Myocyte (in vitro differentiated cells): Measurements from ENCODE around the gene IL1RL2. TPM values are rescaled to one million over a fixed set of nuclear protein-coding genes. Genes with fewer than 3 reads are reported as not detected.

ENCODE experiments used
- DNase-seq: peaks from one replicate; pipeline ENCODE4 v3.0.0-alpha.2; 2012; ENCODE audit warnings: low read depth
- total RNA-seq: library from RNA; depleted of rRNA; stranded (reverse); fragments of >200 nt; gene quantifications from 2 replicates; pipeline ENCODE4 v1.2.3, GENCODE V29; 2014

Gene IL1RL2
- total RNA-seq, 1 donor from 2014 or later, result 0.11 TPM

- no peak for DNase-seq
Measured at GRCh38 chr2:102262216-102263129, 75.7 kb downstream of the IL1RL2 start.

DNA sequence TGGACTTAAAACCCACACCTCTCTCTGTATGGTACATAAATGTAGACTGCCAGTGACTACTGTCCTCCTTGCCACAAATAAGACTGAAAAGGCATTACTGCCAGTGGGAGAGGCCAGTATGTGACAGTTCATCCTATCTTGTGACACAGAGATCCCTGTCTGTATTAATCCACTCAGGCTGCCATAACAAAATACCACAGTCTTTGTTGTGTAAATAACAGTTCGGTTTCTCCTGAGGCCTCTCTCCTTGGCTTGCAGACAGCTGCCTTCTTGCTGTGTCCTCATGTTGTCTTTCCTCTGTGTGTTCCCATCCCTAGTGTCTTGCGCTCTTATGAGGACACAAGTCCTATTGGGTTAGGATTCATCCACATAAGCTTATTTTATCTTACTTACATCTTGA is 78.1 kb downstream of the IL1RL2 start:
- no peak for DNase-seq

DNA sequence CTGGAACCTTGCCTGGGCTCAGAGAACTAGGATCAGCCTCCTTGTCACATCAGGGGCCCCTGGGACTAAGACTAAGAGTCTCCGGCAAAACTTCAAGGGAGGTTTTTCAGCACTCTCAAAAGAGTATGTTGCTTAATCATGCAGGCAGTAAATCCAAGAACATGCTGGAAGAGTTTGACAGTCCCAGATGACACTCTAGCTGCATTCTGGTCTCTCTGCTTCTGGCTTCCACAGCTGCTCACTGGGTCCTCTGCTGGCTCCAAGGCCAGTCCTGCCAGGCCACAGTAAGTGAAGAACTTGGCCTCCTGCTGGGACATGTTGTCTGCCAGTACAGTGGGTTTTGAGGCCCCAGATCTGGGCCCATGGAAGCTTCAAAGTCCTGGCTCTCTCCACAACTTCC is 79.4 kb downstream of the IL1RL2 start:
- peak; percentile 68 for DNase-seq

DNA sequence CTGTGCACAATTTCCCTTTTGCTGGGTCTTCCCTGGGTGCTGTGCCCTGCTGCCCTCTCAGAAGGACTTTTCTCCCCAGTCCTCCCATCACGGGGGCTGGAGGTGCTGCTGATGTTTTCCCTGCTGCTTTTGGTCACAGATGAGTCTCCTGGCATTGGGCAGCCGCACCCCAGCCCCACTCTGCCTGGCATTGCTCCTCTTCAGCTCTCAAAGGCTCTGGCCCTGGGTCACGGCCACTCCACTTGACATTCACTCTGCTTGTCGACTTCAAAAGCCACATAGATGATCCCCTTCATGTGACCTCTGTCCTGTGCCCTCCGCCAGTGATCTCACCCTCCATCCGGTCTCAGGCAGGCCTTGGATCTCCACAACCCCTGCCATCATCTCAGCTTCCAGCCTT is 81.0 kb downstream of the IL1RL2 start:
- no peak for DNase-seq

DNA sequence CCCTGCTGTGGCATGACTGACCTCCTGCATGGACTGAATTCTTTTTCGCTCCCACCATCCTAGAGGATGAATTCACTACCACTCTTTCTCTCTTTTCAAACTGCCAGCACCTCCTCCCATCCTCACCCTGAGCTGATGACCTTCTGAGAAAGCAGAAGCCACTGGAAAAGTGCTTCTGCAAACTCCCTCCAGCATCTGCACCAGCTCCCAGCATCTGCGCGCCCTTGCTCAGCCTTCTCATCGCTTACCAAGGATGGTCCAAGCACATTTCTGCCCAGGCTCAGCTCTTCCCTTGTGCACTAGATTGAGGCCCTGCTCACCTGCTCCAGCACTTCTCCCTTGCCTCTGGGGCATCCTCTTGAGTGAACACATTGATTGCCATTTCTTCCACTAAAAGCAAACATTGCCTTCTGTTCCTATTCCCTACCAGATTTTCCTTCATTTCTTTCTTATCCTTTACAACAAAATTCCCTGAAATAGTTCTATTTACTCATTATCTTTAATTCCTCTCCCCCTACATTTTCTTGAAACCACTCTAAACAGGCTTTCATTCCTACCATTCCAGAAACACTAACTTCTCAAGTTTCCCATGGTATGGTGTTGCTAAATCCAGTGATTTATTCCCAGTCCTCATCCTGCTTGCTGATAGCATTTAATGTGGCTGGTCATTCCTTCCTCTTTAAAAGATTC is 81.8 kb downstream of the IL1RL2 start:
- DNase-seq, result no peak

DNA sequence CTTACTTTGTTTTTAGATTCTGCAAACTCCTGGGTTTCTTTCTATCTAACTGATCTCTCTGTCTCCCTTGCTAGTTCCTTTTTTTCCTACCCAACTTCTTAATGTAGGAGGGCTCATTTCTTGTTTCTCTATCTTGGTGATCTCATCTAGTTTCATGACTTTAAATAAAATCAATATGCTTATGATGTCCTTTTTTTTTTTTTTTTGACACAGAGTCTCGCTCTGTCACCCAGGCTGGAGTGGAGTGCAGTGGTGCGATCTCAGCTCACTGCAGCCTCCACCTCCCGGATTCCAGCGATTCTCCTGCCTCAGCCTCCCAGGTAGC is 82.3 kb downstream of the IL1RL2 start:
- DNase-seq, result no peak

DNA sequence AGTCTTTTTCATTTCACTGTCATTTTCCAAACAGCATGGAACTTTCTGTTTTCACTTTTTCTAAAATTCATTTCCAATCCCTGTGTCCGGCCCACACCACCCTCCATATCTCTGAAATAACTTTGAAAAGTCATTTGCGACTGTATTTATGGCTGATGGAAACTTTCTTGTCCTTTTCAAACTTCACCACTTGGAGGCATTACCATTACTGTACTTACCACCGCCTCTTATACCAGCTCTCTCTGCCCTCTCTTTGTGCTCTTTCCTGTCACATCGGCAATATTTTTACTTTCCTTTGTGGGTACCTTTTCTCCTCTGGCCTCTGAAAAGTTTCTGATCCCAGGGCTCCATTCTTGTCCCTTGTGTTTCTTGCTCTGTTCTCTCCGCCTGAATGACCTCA is 85.0 kb downstream of the IL1RL2 start:
- no peak for DNase-seq

DNA sequence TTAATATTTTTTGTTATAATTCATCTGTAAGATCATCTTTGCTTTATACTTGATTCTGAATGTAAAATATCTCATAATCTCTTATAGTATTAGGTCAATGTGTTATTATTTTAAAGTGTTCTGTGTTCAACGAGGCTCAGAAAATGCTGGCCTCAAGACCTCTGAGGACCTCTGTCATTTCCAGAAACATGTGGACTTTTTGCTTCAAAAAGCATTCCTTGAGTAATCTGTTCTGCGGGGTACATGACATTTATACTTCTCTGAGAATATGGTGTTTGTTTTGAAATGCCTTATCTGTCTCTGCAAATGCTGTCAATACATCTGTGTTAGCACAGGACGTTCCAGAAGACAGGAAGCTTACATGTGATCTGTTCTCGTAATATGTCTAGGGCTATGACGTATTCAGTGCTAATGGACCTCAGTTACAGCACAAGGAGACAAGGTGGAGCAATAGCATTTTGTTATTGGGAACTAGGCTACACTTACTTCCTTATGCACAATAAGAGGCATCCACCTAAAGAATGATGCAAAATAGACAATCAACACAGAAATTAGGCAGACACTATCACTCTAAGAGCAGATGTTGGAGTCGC is 86.9 kb downstream of the IL1RL2 start:
- DNase-seq, result no peak

DNA sequence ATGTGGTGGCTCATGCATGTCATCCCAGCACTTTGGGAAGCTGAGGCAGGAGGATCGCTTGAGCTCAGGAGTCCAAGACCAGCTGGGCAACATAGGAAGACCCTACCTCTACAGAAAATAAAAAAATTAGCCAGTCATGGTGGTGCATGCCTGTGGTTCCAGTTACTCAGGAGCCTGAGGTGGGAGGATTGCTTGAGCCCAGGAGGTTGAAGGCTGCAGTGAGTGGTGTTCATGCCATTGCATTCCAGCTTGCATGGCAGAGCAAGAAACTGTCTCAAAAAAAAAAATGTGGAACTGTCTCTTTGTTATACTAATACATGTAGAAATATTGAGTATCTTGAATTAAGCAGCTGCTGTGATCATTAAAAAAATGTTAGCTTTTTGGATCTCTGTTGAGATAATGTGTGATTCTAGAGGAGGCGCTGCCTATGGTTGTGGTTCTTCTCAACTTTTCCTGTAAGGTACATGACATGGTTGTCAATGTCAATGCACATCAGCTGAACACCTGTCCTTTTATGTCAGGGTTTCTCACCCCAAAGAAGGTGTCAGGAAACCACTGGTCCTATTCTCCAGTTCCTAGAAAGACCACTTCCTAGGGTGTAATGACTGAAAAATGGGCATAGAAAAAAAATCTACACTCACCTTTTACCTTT is 89.9 kb downstream of the IL1RL2 start:
- no peak for DNase-seq

GRCh38 chr2:102277202-102277700 is 90.4 kb downstream of the IL1RL2 start:
- DNase-seq, result no peak

GRCh38 chr2:102278720-102279390 is 92.0 kb downstream of the IL1RL2 start:
- peak; percentile 90 for DNase-seq

DNA sequence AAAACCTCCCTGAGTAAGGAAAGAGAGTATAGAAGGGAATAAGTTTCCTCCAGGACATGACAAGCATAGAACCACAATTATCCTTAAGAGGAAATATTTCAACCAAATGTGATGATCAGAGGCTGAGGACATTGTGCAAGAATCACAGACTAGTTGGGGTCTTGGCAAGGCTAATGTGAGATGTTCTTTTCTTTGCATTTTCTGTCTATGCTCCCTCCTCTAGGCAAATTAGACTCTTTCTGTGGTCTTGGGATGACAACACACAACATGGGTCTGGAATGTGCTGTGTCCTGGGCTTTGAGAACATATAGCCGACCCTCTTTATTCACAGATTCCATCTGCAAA is 92.5 kb downstream of the IL1RL2 start:
- no peak for DNase-seq

DNA sequence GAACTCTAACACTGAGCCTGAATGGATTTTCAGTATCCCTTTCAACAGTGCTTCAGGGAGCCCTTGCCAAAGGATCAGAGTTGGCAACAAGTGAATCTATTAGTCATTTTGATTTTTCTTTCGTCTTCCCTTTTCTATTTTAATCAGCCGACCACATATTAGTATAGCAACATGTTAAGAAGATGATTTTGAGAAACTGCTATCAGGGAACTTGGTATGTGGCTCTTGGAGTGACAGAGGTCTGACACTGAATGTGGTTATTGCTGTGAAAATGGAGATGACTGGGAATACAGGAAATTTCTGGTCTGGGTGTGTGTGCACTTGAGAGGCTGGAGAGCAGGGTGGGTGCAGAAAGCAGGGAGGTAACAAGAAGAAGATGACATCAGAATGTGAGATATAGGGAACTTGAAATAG is 95.9 kb downstream of the IL1RL2 start:
- DNase-seq, result peak; percentile 6

- DNase-seq, result no peak
Measured at GRCh38 chr2:102283996-102284395, 97.2 kb downstream of the IL1RL2 start.

GRCh38 chr2:102284611-102285010 is 97.8 kb downstream of the IL1RL2 start:
- no peak for DNase-seq

DNA sequence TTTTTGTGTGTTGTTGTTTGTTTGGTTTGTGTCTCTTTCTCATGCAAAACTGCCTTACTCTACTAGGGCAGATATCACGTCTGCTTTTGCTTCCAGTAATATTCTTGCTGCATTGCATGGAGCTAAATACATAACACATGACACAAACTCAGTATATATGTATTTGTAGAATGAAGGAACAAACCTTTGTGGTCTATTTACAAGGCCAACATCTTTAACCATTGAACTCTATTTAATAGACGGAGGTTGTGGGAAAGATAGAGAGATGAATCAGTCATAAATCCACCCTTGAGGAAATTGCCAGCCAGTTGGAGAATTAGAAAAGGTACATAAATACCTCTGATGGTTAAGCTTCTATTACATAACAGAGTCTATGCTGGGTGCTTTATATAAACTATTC is 98.5 kb downstream of the IL1RL2 start:
- no peak for DNase-seq

- DNase-seq, result no peak
Measured at GRCh38 chr2:102286041-102286440, 99.2 kb downstream of the IL1RL2 start.

DNA sequence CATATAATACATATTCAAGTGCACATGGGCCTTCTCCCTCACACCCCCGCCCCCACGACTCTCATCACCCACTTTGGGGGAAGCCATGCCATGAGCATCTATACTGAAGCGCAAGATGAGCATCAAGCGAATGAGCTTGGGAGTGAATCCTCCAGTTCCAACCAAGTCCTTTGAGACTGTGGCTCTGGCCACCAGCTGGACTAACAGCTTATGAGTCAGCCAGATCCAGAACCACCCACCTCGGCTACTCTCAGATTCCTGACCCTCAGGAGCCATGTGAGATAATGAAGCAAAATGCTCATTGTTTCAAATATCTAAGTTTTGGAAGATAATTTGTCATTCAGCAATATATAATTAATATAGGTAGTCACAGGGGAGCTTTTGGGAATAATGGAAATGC is 102.3 kb downstream of the IL1RL2 start:
- DNase-seq, result peak; percentile 20
